Parathyroid adenoma (tissue), 2 donors: ENCODE data around the gene DYRK2.

Experiments
- H2AFZ ChIP-seq: fragments of 300-600 bp; sonication (generic); one replicate; pipeline ENCODE4 v1.7.0; 2017; ENCODE audit warnings: antibody characterized with exemption, mild to moderate bottlenecking
- H3K27ac ChIP-seq: fragments of 300-600 bp; sonication (generic); one replicate; pipeline ENCODE4 v1.7.0; 2017
- H3K27me3 ChIP-seq: fragments of 300-600 bp; sonication (generic); one replicate; pipeline ENCODE4 v1.7.0; 2017; ENCODE audit warnings: low read length; ENCODE audit not compliant: control insufficient read depth, insufficient read depth
- H3K36me3 ChIP-seq: fragments of 300-600 bp; sonication (generic); one replicate; pipeline ENCODE4 v1.7.0; 2017; ENCODE audit warnings: low read length; ENCODE audit not compliant: control insufficient read depth, insufficient read depth
- H3K4me1 ChIP-seq: fragments of 300-600 bp; sonication (generic); one replicate; pipeline ENCODE4 v1.7.0; 2017; ENCODE audit warnings: control low read depth
- H3K4me2 ChIP-seq: fragments of 300-600 bp; sonication (generic); one replicate; pipeline ENCODE4 v1.7.0; 2017; ENCODE audit warnings: low read length
- H3K4me3 ChIP-seq: fragments of 300-600 bp; sonication (generic); one replicate; pipeline ENCODE4 v1.7.0; 2017; ENCODE audit warnings: low read depth, low read length
- H3K79me2 ChIP-seq: fragments of 300-600 bp; sonication (generic); one replicate; pipeline ENCODE4 v1.7.0; 2017; ENCODE audit warnings: control low read depth
- H3K9ac ChIP-seq: fragments of 300-600 bp; sonication (generic); one replicate; pipeline ENCODE4 v1.7.0; 2017; ENCODE audit warnings: mild to moderate bottlenecking
- H3K9me3 ChIP-seq: fragments of 300-600 bp; sonication (generic); one replicate; pipeline ENCODE4 v1.7.0; 2017; ENCODE audit warnings: low read length; ENCODE audit not compliant: control insufficient read depth
- TF ChIP-seq, protein P1 (sequence below): fragments of 300-600 bp; sonication (generic); IDR thresholded peaks from one replicate; pipeline ENCODE4 v1.7.0; 2017; ENCODE audit warnings: antibody characterized with exemption, mild to moderate bottlenecking
- donor health status: primary hyperparathyroidism.

The DYRK2 gene

DNA sequence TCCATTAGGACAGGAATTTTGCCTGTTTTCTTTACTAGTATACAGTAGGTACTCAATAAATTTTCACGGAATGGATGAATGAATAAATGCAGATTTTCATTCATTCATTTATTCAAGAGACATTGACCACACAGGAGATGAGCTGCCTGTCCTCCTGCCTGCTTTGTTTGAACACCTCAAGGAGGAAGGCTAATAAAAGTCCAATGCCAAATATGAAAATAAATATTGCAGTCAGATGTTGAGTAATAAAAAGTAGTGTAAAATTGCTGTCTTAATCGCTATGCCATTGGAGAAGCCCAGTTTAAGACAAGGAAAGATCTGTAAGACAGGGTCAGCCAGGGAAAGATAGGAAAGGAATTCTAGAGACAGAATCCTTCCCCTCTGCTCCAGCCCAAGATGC, 47.4 kb downstream of the DYRK2 start:
- TF ChIP-seq, protein P1, sequence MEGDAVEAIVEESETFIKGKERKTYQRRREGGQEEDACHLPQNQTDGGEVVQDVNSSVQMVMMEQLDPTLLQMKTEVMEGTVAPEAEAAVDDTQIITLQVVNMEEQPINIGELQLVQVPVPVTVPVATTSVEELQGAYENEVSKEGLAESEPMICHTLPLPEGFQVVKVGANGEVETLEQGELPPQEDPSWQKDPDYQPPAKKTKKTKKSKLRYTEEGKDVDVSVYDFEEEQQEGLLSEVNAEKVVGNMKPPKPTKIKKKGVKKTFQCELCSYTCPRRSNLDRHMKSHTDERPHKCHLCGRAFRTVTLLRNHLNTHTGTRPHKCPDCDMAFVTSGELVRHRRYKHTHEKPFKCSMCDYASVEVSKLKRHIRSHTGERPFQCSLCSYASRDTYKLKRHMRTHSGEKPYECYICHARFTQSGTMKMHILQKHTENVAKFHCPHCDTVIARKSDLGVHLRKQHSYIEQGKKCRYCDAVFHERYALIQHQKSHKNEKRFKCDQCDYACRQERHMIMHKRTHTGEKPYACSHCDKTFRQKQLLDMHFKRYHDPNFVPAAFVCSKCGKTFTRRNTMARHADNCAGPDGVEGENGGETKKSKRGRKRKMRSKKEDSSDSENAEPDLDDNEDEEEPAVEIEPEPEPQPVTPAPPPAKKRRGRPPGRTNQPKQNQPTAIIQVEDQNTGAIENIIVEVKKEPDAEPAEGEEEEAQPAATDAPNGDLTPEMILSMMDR: no peak
- no peak overlapping the region for H3K27ac ChIP-seq
- no peak overlapping the region for H3K9ac ChIP-seq
- H3K36me3 ChIP-seq: no peaks in the 10 kb centered on the region
- no peaks in the 10 kb centered on the region for H3K79me2 ChIP-seq
- no peak overlapping the region for H2AFZ ChIP-seq
- no peak overlapping the region for H3K4me2 ChIP-seq
- no peaks in the 10 kb centered on the region for H3K27me3 ChIP-seq
- H3K4me1 ChIP-seq: no peaks in the 10 kb centered on the region
- no peak overlapping the region for H3K4me3 ChIP-seq
- H3K9me3 ChIP-seq: no peaks in the 10 kb centered on the region

GRCh38 chr12:67697443-67697842, 48.9 kb downstream of the DYRK2 start:
- Histone ChIP-seq H3K9ac (no peak overlapping the region), H3K36me3 (no peaks in the 10 kb centered on the region), H2AFZ (no peak overlapping the region), H3K27ac (no peak overlapping the region), H3K4me1 (no peaks in the 10 kb centered on the region), H3K27me3 (no peaks in the 10 kb centered on the region), H3K9me3 (no peaks in the 10 kb centered on the region), H3K4me3 (no peak overlapping the region), H3K79me2 (no peaks in the 10 kb centered on the region), H3K4me2 (no peak overlapping the region)
- TF ChIP-seq, protein P1: no peak

GRCh38 chr12:67697967-67698366, 49.4 kb downstream of the DYRK2 start:
- Histone ChIP-seq H3K9me3 (no peaks in the 10 kb centered on the region), H3K9ac (no peak overlapping the region), H3K36me3 (no peaks in the 10 kb centered on the region), H3K4me3 (no peak overlapping the region), H3K27me3 (no peaks in the 10 kb centered on the region), H3K79me2 (no peaks in the 10 kb centered on the region), H2AFZ (no peak overlapping the region), H3K4me1 (no peaks in the 10 kb centered on the region), H3K27ac (no peak overlapping the region), H3K4me2 (no peak overlapping the region)
- TF ChIP-seq, protein P1: no peak

- no peak overlapping the region for H3K9ac ChIP-seq
Observed at GRCh38 chr12:67698672-67699581, 50.4 kb downstream of the DYRK2 start.

More at GRCh38 chr12:67698672-67699581, 50.4 kb downstream of the DYRK2 start:
- Histone ChIP-seq H3K27me3 (no peaks in the 10 kb centered on the region), H3K79me2 (no peaks in the 10 kb centered on the region), H3K36me3 (no peaks in the 10 kb centered on the region), H3K9me3 (no peaks in the 10 kb centered on the region), H3K4me1 (no peaks in the 10 kb centered on the region), H3K4me2 (no peak overlapping the region), H3K27ac (no peak overlapping the region), H3K4me3 (peak overlapping the region; percentile 11), H2AFZ (no peak overlapping the region)
- TF ChIP-seq, protein P1: no peak
